ENCODE results near the gene PTGES2. TPM values are rescaled to one million over a fixed set of nuclear protein-coding genes. Genes with fewer than 3 reads are reported as not detected.

PTGES2 gene
- total and polyA plus RNA-seq, 11 donors: 116 to 179 (median 139) TPM

GRCh38 chr9:128103589-128103962, 24.0 kb downstream of the PTGES2 start:
- no peaks in the 10 kb centered on the region for H3K9me3 ChIP-seq
- H3K4me3 ChIP-seq: no peak overlapping the region
- peaks cover 4 to 81% (median 70%) of the 10 kb centered on the region in 9 donors for H3K36me3 ChIP-seq
- peak in 3 of 5 donors; percentile 9 to 27 (median 11) for DNase-seq
- H3K27me3 ChIP-seq: no peaks in the 10 kb centered on the region
- H3K27ac ChIP-seq: no peak overlapping the region
- TF ChIP-seq CTCF (IDR thresholded peaks at IDR 0.05) (peak in 2 of 12 donors; percentile 8 to 11), POLR2A (IDR thresholded peaks at IDR 0.05) (no peak)
- WGBS, 4 donors: 76 to 90% (median 81%) methylated on average over 8 of the region's 8 CpGs
- no peak for ATAC-seq
- intact Hi-C loops (cut with DNase I): no loop called here
- H3K4me1 ChIP-seq: peaks cover 7 to 54% (median 39%) of the 10 kb centered on the region in 12 donors

GRCh38 chr9:128102861-128103588, 24.5 kb downstream of the PTGES2 start:
- no peaks in the 10 kb centered on the region for H3K27me3 ChIP-seq
- 92 to 95% (median 93%) methylated on average over 19 to 23 of the region's 23 CpGs for WGBS, 4 donors
- intact Hi-C loops (cut with DNase I): no loop called here
- DNase-seq (peak in 4 of 5 donors; percentile 11 to 58 (median 28)), ATAC-seq (no peak)
- H3K36me3 ChIP-seq: peaks cover 4 to 75% (median 65%) of the 10 kb centered on the region in 9 donors
- TF ChIP-seq CTCF (IDR thresholded peaks at IDR 0.05): no peak
- TF ChIP-seq POLR2A (IDR thresholded peaks at IDR 0.05): no peak
- no peaks in the 10 kb centered on the region for H3K9me3 ChIP-seq
- peaks cover 7 to 59% (median 44%) of the 10 kb centered on the region in 12 donors for H3K4me1 ChIP-seq
- H3K4me3 ChIP-seq: no peak overlapping the region
- H3K27ac ChIP-seq: peak overlapping the region in 1 of 12 donors; percentile 27

GRCh38 chr9:128102196-128102595, 25.3 kb downstream of the PTGES2 start:
- Histone ChIP-seq H3K4me3 (no peak overlapping the region), H3K27me3 (no peaks in the 10 kb centered on the region), H3K4me1 (peaks cover 12 to 68% (median 52%) of the 10 kb centered on the region in 12 donors), H3K36me3 (peaks cover 1 to 67% (median 56%) of the 10 kb centered on the region in 9 donors), H3K27ac (peak overlapping the region in 4 of 12 donors; percentile 3 to 95 (median 51)), H3K9me3 (no peaks in the 10 kb centered on the region)
- ATAC-seq (no peak), DNase-seq (peak in 2 of 5 donors; percentile 14 to 38)
- TF ChIP-seq CTCF (IDR thresholded peaks at IDR 0.05) (no peak), POLR2A (IDR thresholded peaks at IDR 0.05) (no peak)
- intact Hi-C loops (cut with DNase I): no loop called here
- 81 to 92% (median 87%) methylated on average over 11 to 13 of the region's 13 CpGs for WGBS, 4 donors

GRCh38 chr9:128101690-128102089, 25.8 kb downstream of the PTGES2 start:
- H3K4me3 ChIP-seq: peak overlapping the region in 1 of 12 donors; percentile 1
- peaks cover 0 to 62% (median 51%) of the 10 kb centered on the region in 9 donors for H3K36me3 ChIP-seq
- H3K27ac ChIP-seq: peak overlapping the region in 8 of 12 donors; percentile 8 to 95 (median 92)
- H3K9me3 ChIP-seq: no peaks in the 10 kb centered on the region
- 57 to 77% (median 74%) methylated on average over 20 of the region's 20 CpGs for WGBS, 4 donors
- no peak for ATAC-seq
- intact Hi-C loops (cut with DNase I): no loop called here
- no peaks in the 10 kb centered on the region for H3K27me3 ChIP-seq
- peaks cover 12 to 73% (median 52%) of the 10 kb centered on the region in 12 donors for H3K4me1 ChIP-seq
- peak; percentile 55 to 79 (median 67) for DNase-seq
- TF ChIP-seq POLR2A (IDR thresholded peaks at IDR 0.05) (no peak), CTCF (IDR thresholded peaks at IDR 0.05) (no peak)
